HG02588 (cell line): ENCODE data around the gene KLC1.
A peak's percentile ranks its signal among the peaks of the same experiment; 100 is the strongest.

ENCODE experiments used
- ATAC-seq: cut with Tn5 transposase; IDR thresholded peaks from one replicate; pipeline ENCODE4 v1.9.1; 2021; ENCODE audit warnings: mild to moderate bottlenecking, moderate library complexity; ENCODE audit not compliant: unreplicated experiment

The KLC1 gene

GRCh38 chr14:103715052-103716000 is 86.3 kb downstream of the KLC1 start, which contains the start of the genes XRCC3 and ZFYVE21:
Gene XRCC3 (minus strand): TSS chr14:103715451. CDS start chr14:103711087, 4,364 bp downstream.
Gene ZFYVE21 (plus strand): TSS chr14:103715810. CDS start chr14:103715842, 32 bp downstream.
- peak; percentile 94 for ATAC-seq

GRCh38 chr14:103716091-103716801 is 87.2 kb downstream of the KLC1 start:
- no peak for ATAC-seq

GRCh38 chr14:103716899-103717411 is 87.9 kb downstream of the KLC1 start:
- ATAC-seq = no peak

- ATAC-seq = no peak
Measured at GRCh38 chr14:103718572-103718971, 89.6 kb downstream of the KLC1 start.

- no peak for ATAC-seq
Measured at GRCh38 chr14:103719751-103720150, 90.7 kb downstream of the KLC1 start.

- no peak for ATAC-seq
Measured at GRCh38 chr14:103721334-103722120, 92.5 kb downstream of the KLC1 start.

GRCh38 chr14:103723748-103724081 is 94.7 kb downstream of the KLC1 start:
- ATAC-seq = no peak

GRCh38 chr14:103724116-103724515 is 95.1 kb downstream of the KLC1 start:
- ATAC-seq = no peak

GRCh38 chr14:103725001-103725682 is 96.1 kb downstream of the KLC1 start:
- no peak for ATAC-seq

GRCh38 chr14:103725739-103726395 is 96.9 kb downstream of the KLC1 start:
- no peak for ATAC-seq

GRCh38 chr14:103726474-103726873 is 97.5 kb downstream of the KLC1 start:
- no peak for ATAC-seq

- ATAC-seq = no peak
Measured at GRCh38 chr14:103727313-103727980, 98.4 kb downstream of the KLC1 start.

GRCh38 chr14:103728141-103728540 is 99.1 kb downstream of the KLC1 start:
- ATAC-seq = no peak

- ATAC-seq = no peak
Measured at GRCh38 chr14:103728721-103729120, 99.7 kb downstream of the KLC1 start.

GRCh38 chr14:103729496-103730448 is 100.8 kb downstream of the KLC1 start:
- no peak for ATAC-seq

GRCh38 chr14:103730490-103731035 is 101.6 kb downstream of the KLC1 start:
- ATAC-seq = no peak

- ATAC-seq = no peak
Measured at GRCh38 chr14:103731481-103731880, 102.5 kb downstream of the KLC1 start.
